Spleen (tissue), 11 donors: ENCODE results near the gene FAM219A. TPM values are rescaled to one million over a fixed set of nuclear protein-coding genes. Genes with fewer than 3 reads are reported as not detected.

Experiments
- DNase-seq: peaks from one replicate; pipeline ENCODE4 v3.0.0-alpha.2; 2020
- H3K27ac ChIP-seq, 8 donors: fragments of 200-600 bp; sonication (generic) in 7 of 8; 1 replicate in 4 of 8; 2 replicates in 4 of 8; pipeline versions ENCODE4 v1.5.0 to v1.8.0; 2016 to 2021; ENCODE audit warnings: inconsistent platforms in 4 of 8, mild to moderate bottlenecking in 4 of 8, moderate library complexity in 1 of 8
- H3K27me3 ChIP-seq, 7 donors: fragments of 200-600 bp; sonication (generic) in 6 of 7; replicated peaks in 1 of 7; 1 replicate in 4 of 7; 2 replicates in 3 of 7; pipeline versions ENCODE4 v1.5.0 to v1.8.0; 2016 to 2021; ENCODE audit warnings: inconsistent platforms in 3 of 7, mild to moderate bottlenecking in 1 of 7
- H3K36me3 ChIP-seq, 6 donors: fragments of 200-600 bp; sonication (generic) in 5 of 6; 1 replicate in 4 of 6; 2 replicates in 2 of 6; pipeline versions ENCODE4 v1.5.0 to v1.8.0; 2016 to 2021; ENCODE audit warnings: inconsistent platforms in 2 of 6
- H3K4me1 ChIP-seq, 6 donors: fragments of 200-600 bp; sonication (generic) in 5 of 6; 1 replicate in 3 of 6; 2 replicates in 3 of 6; pipeline versions ENCODE4 v1.5.0 to v1.8.0; 2016 to 2021; ENCODE audit warnings: inconsistent platforms in 3 of 6
- H3K4me3 ChIP-seq, 8 donors: fragments of 200-600 bp; sonication (generic) in 7 of 8; 1 replicate in 4 of 8; 2 replicates in 4 of 8; pipeline versions ENCODE4 v1.5.0 to v1.8.0; 2016 to 2021; ENCODE audit warnings: inconsistent platforms in 4 of 8, mild to moderate bottlenecking in 4 of 8, moderate library complexity in 2 of 8
- H3K9me3 ChIP-seq, 8 donors: fragments of 200-600 bp; sonication (generic) in 7 of 8; 1 replicate in 4 of 8; 2 replicates in 4 of 8; pipeline versions ENCODE4 v1.5.0 to v1.8.0; 2016 to 2021; ENCODE audit warnings: inconsistent platforms in 4 of 8
- POLR2A ChIP-seq, 3 donors: fragments of 450-650 bp; IDR thresholded peaks; one replicate each; pipeline ENCODE4 v1.5.1; 2017; ENCODE audit warnings: antibody characterized with exemption in 3 of 3, mild to moderate bottlenecking in 1 of 3
- POLR2AphosphoS5 ChIP-seq, 3 donors: sonication (generic); formaldehyde crosslinking; IDR thresholded peaks; one replicate each; pipeline ENCODE4 v1.5.1; 2017; ENCODE audit warnings: antibody characterized with exemption in 3 of 3
- WGBS, 5 donors: extraction: QIAGEN DNeasy Blood & Tissue Kit in 3 of 5; methylation state at CpG; one replicate each; pipeline versions ENCODE4 v1.1.5 to v1.1.7; 2013 to 2018; 5-methylcytosine and 5-hydroxymethylcytosine counted together
- intact Hi-C: fragments of 100-400 bp; cut with DNase I; formaldehyde crosslinking; loops from one replicate; pipeline ENCODE4 v1.15.0; 2023; ENCODE audit warnings: low total_unique reads
- polyA plus RNA-seq, 3 donors: library from polyadenylated mRNA; stranded (reverse); fragments of 200-250 nt; gene quantifications; one replicate each; pipeline ENCODE4 v1.2.1, GENCODE V29; 2013
- total RNA-seq, 7 donors: library from RNA; depleted of rRNA in 3 of 7; stranded (reverse); fragments of >200 nt in 3 of 7; fragmentation: NEBNext Ultra II Directional in 4 of 7; extraction: Animal tissue kit (Norgen Biotek cat#: 25700) in 4 of 7; gene quantifications; one replicate each; pipeline versions ENCODE4 v1.1.0 to v1.2.1, GENCODE V29; 2016 to 2021
- TF ChIP-seq, protein P1 (sequence below), 11 experiments: fragments of 200-600 bp in 7 of 11; fragments of 450-650 bp in 4 of 11; sonication (generic) in 4 of 11; IDR thresholded peaks in 8 of 11; conservative IDR thresholded peaks in 3 of 11; 1 replicate in 7 of 11; 2 replicates in 4 of 11; pipeline versions ENCODE4 v1.4.0 to v1.8.0; 2016 to 2021; ENCODE audit warnings: antibody characterized with exemption in 11 of 11, inconsistent platforms in 4 of 11, mild to moderate bottlenecking in 1 of 11
- donor health status: healthy with polysubstance abuse.
- donor health status: DM: no; HTN: no; CAD: no; lungs with moderate emphysema.
- donor health status: DM: no; HTN: no; CAD: no.
- donor health status: Bipolar disorder and iron deficiency.
- donor health status: healthy.
- donor health status: DM: no; HTN: no; CAD: no.
- donor health status: DM: yes; HTN: yes; CAD: no.

The FAM219A gene
- total and polyA plus RNA-seq, 10 donors: 3.2 to 26.9 (median 11.0) TPM

DNA sequence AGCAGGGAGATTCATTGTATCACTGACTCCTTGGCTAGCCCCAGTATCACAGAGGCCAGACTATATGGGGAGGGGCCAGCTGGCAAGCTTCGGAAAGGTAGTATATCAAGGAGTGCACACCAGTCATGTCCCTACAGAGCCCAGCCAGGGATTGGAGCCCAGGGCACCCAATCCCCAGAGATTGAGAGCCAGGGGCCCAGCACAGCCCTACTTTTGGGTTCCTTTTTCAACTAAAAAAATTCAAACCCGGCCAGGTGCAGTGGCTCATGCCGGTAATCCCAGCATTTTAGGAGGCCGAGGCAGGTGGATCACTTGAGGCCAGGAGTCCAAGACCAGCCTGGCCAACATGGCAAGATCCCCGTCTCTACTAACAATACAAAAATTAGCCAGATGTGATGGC, 76.3 kb downstream of the FAM219A start:
- WGBS, 5 donors: 85 to 96% (median 92%) methylated on average over 5 of the region's 5 CpGs
- intact Hi-C loops: loop anchor here (5.0 to 10.0 kb wide), 2 partner anchors 50 to 127 kb away; no protein-coding TSS in a partner anchor
- no peak for DNase-seq
- Histone ChIP-seq H3K27ac (no peak overlapping the region), H3K4me3 (no peak overlapping the region), H3K36me3 (no peaks in the 10 kb centered on the region), H3K9me3 (no peaks in the 10 kb centered on the region), H3K27me3 (peaks cover 0 to 18% (median 0%) of the 10 kb centered on the region in 7 donors), H3K4me1 (peaks cover 25 to 40% (median 32%) of the 10 kb centered on the region in 6 donors)
- TF ChIP-seq POLR2A (IDR thresholded peaks at IDR 0.05): no peak
- no peak for TF ChIP-seq POLR2AphosphoS5 (IDR thresholded peaks at IDR 0.05)
- TF ChIP-seq, protein P1, sequence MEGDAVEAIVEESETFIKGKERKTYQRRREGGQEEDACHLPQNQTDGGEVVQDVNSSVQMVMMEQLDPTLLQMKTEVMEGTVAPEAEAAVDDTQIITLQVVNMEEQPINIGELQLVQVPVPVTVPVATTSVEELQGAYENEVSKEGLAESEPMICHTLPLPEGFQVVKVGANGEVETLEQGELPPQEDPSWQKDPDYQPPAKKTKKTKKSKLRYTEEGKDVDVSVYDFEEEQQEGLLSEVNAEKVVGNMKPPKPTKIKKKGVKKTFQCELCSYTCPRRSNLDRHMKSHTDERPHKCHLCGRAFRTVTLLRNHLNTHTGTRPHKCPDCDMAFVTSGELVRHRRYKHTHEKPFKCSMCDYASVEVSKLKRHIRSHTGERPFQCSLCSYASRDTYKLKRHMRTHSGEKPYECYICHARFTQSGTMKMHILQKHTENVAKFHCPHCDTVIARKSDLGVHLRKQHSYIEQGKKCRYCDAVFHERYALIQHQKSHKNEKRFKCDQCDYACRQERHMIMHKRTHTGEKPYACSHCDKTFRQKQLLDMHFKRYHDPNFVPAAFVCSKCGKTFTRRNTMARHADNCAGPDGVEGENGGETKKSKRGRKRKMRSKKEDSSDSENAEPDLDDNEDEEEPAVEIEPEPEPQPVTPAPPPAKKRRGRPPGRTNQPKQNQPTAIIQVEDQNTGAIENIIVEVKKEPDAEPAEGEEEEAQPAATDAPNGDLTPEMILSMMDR (IDR thresholded peaks at IDR 0.05 in 8 of 11, conservative IDR thresholded peaks at IDR 0.05 in 3 of 11): no peak

DNA sequence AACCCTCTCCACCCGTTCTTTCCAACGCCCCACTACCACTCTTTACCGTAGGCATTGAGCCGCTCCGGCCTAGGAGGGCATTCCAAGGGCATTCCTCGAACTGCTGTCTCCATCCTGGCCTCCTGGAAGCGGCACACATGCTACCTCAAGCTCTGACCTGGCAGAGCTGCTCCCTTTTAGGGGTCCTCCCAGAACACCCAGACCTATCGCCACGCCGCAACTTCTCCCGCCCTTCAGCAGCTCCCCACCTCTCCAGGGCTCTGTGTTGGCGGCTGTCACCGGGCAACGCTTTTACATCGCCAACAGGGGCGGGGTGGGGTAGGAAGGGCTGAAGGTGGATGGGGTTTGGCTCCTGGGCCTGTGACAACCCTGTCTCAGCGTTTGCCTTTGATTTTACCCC, 77.0 kb downstream of the FAM219A start:
- Histone ChIP-seq H3K4me3 (peak overlapping the region in 7 of 8 donors; percentile 37 to 79 (median 51)), H3K27ac (peak overlapping the region in 2 of 8 donors; percentile 61 to 63), H3K36me3 (no peaks in the 10 kb centered on the region), H3K9me3 (no peaks in the 10 kb centered on the region), H3K27me3 (peaks cover 0 to 18% (median 0%) of the 10 kb centered on the region in 7 donors), H3K4me1 (peaks cover 25 to 45% (median 35%) of the 10 kb centered on the region in 6 donors)
- no peak for TF ChIP-seq POLR2A (IDR thresholded peaks at IDR 0.05)
- TF ChIP-seq POLR2AphosphoS5 (IDR thresholded peaks at IDR 0.05): no peak
- TF ChIP-seq, protein P1 (IDR thresholded peaks at IDR 0.05 in 8 of 11, conservative IDR thresholded peaks at IDR 0.05 in 3 of 11): no peak
- WGBS, 5 donors: 34 to 50% (median 38%) methylated on average over 17 of the region's 17 CpGs
- DNase-seq: peak; percentile 82
- intact Hi-C loops: loop anchor here (5.0 to 10.0 kb wide), 2 partner anchors 49 to 127 kb away; no protein-coding TSS in a partner anchor

DNA sequence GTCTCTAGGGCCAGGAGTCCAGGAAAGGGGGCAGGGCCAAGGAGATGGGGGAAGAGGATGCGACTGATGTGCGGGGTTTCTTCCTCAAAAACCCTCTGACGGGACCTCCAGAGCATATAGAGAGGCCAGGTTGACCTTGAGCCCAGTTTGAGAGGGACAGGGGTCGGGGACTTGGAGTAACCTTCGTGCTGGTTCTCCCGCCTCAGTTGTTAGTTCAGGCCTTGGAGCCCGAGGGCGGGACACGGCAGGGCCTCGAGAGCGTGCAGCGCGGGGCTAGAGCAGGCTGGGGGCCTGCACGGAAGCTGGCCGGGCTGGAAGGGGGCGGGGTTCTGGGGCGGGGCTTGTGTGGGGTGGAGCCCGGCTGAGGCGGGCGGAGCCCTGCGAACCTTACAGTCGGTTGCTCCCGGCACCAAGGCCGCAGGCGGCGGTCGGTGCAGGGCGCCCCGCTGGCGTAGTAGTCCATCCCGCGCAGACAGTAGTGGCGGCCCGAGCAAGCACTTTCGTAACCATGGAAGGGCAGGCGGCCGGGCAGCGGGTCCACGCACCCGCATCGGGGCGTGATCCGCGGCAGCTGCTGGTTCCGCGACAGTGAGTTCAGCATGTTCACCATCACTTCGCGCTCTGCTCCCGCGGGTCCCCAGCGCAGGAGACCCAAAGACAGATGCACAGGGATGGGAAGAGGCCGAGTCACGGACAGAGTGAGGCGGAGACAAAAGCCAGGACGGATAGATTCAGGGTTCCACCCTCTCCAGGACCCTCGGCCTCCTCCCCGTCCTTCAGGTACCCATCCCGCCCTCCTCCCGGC, 77.7 kb downstream of the FAM219A start:
- TF ChIP-seq POLR2AphosphoS5 (IDR thresholded peaks at IDR 0.05): peak; percentile 62 to 76 (median 71)
- no peak for TF ChIP-seq POLR2A (IDR thresholded peaks at IDR 0.05)
- TF ChIP-seq, protein P1 (IDR thresholded peaks at IDR 0.05 in 8 of 11, conservative IDR thresholded peaks at IDR 0.05 in 3 of 11): peak in 1 of 11 experiments; percentile 11
- H3K4me3 ChIP-seq: peak overlapping the region; percentile 37 to 79 (median 52)
- no peaks in the 10 kb centered on the region for H3K9me3 ChIP-seq
- peak overlapping the region in 5 of 8 donors; percentile 20 to 63 (median 48) for H3K27ac ChIP-seq
- peak; percentile 95 for DNase-seq
- intact Hi-C loops: loop anchor here (5.0 to 10.0 kb wide), 2 partner anchors 48 to 126 kb away; no protein-coding TSS in a partner anchor
- H3K27me3 ChIP-seq: peaks cover 0 to 18% (median 0%) of the 10 kb centered on the region in 7 donors
- peaks cover 29 to 51% (median 41%) of the 10 kb centered on the region in 6 donors for H3K4me1 ChIP-seq
- H3K36me3 ChIP-seq: no peaks in the 10 kb centered on the region
- 2 to 11% (median 3%) methylated on average over 20 to 59 of the region's 59 CpGs for WGBS, 5 donors
